ENCODE measurements around the gene IL18R1.

IL18R1 gene

GRCh38 chr2:102427249-102427648 is 71.7 kb downstream of the IL18R1 start:
- no peak for DNase-seq (ENCODE audit: extremely low read depth in 1 of 2, low read depth in 1 of 2)

GRCh38 chr2:102428573-102428972 is 73.0 kb downstream of the IL18R1 start:
- no peak for DNase-seq (ENCODE audit: extremely low read depth in 1 of 2, low read depth in 1 of 2)

GRCh38 chr2:102432386-102432785 is 76.8 kb downstream of the IL18R1 start:
- DNase-seq (ENCODE audit: extremely low read depth in 1 of 2, low read depth in 1 of 2), result no peak

GRCh38 chr2:102433973-102434654 is 78.5 kb downstream of the IL18R1 start:
- no peak for DNase-seq (ENCODE audit: extremely low read depth in 1 of 2, low read depth in 1 of 2)

GRCh38 chr2:102434655-102435381 is 79.2 kb downstream of the IL18R1 start:
- no peak for DNase-seq (ENCODE audit: extremely low read depth in 1 of 2, low read depth in 1 of 2)

- DNase-seq (ENCODE audit: extremely low read depth in 1 of 2, low read depth in 1 of 2), result no peak
Measured at GRCh38 chr2:102435741-102436140, 80.1 kb downstream of the IL18R1 start.

- no peak for DNase-seq (ENCODE audit: extremely low read depth in 1 of 2, low read depth in 1 of 2)
Measured at GRCh38 chr2:102436323-102436722, 80.7 kb downstream of the IL18R1 start.

GRCh38 chr2:102437122-102437521 is 81.5 kb downstream of the IL18R1 start:
- DNase-seq (ENCODE audit: extremely low read depth in 1 of 2, low read depth in 1 of 2), result no peak

- DNase-seq (ENCODE audit: extremely low read depth in 1 of 2, low read depth in 1 of 2), result no peak
Measured at GRCh38 chr2:102438111-102438510, 82.5 kb downstream of the IL18R1 start.

- no peak for DNase-seq (ENCODE audit: extremely low read depth in 1 of 2, low read depth in 1 of 2)
Measured at GRCh38 chr2:102438578-102438977, 83.0 kb downstream of the IL18R1 start.

- DNase-seq (ENCODE audit: extremely low read depth in 1 of 2, low read depth in 1 of 2), result no peak
Measured at GRCh38 chr2:102439065-102439695, 83.6 kb downstream of the IL18R1 start.

GRCh38 chr2:102442967-102443828 is 87.6 kb downstream of the IL18R1 start:
- DNase-seq (ENCODE audit: extremely low read depth in 1 of 2, low read depth in 1 of 2), result peak in 1 of 2 donors; percentile 8

GRCh38 chr2:102444233-102444632 is 88.6 kb downstream of the IL18R1 start:
- DNase-seq (ENCODE audit: extremely low read depth in 1 of 2, low read depth in 1 of 2), result no peak

GRCh38 chr2:102446936-102447335 is 91.3 kb downstream of the IL18R1 start:
- DNase-seq (ENCODE audit: extremely low read depth in 1 of 2, low read depth in 1 of 2), result no peak

All from activated CD8-positive, alpha-beta memory T cell treated with anti-CD3 and anti-CD28 coated beads for 1 hour (primary cell).